Panc1 (cell line): ENCODE measurements around the gene EXOC3L1. TPM values are rescaled to one million over a fixed set of nuclear protein-coding genes. Genes with fewer than 3 reads are reported as not detected.
A peak's percentile ranks its signal among the peaks of the same experiment; 100 is the strongest.

Source experiments
- ATAC-seq: fragments of 200-7000 bp; cut with Tn5 transposase; 2 replicates; pipeline ENCODE4 v1.9.1; 2020; ENCODE audit warnings: mild to moderate bottlenecking, moderate library complexity
- BruUV-seq: library from RNA; stranded (reverse); fragments of 400-500 nt; replicated peaks from 2 replicates; lab custom pipeline; 2021; lab: Mats Ljungman, UMichigan
- CTCF ChIA-PET: fragments of 300-600 bp; sonication (Branson Sonifier 250); formaldehyde crosslinking; loops from one replicate; lab custom pipeline; 2022; ENCODE audit warnings: antibody characterized with exemption; lab: Charles Lee
- POLR2A ChIA-PET: fragments of 300-600 bp; sonication (Branson Sonifier 250); formaldehyde crosslinking; loops from one replicate; lab custom pipeline; 2022; ENCODE audit warnings: antibody characterized with exemption; lab: Charles Lee
- DNase-seq: peaks from one replicate; pipeline ENCODE4 v3.0.0-alpha.2; 2010; ENCODE audit warnings: low read depth, low spot score
- H3K27ac ChIP-seq: 2 replicates; pipeline ENCODE4 v1.5.1; 2011; ENCODE audit warnings: mild to moderate bottlenecking, low read length, inconsistent platforms
- H3K27me3 ChIP-seq: fragments of 200-500 bp; sonication (Bioruptor generic); 2 replicates; pipeline ENCODE4 v1.6.0; 2014; ENCODE audit warnings: low read length, inconsistent platforms; ENCODE audit not compliant: control insufficient read depth, insufficient read depth
- H3K36me3 ChIP-seq: fragments of 200-500 bp; sonication (Bioruptor generic); 2 replicates; pipeline ENCODE4 v1.5.1; 2014; ENCODE audit warnings: inconsistent platforms, mild to moderate bottlenecking, low read length, moderate library complexity; ENCODE audit not compliant: control insufficient read depth, insufficient read depth
- H3K4me1 ChIP-seq: 2 replicates; pipeline ENCODE4 v1.5.1; 2011; ENCODE audit warnings: inconsistent platforms, mild to moderate bottlenecking, low read length, moderate library complexity; ENCODE audit not compliant: control insufficient read depth, insufficient read depth
- H3K4me3 ChIP-seq, 2 experiments: 2 replicates each; pipeline ENCODE4 v1.5.1; 2011 to 2012; ENCODE audit warnings: low read depth in 2 of 2, low read length in 2 of 2, mild to moderate bottlenecking in 2 of 2, inconsistent platforms in 1 of 2, moderate library complexity in 1 of 2
- H3K9me3 ChIP-seq: fragments of 200-500 bp; sonication (Bioruptor generic); 2 replicates; pipeline ENCODE4 v1.5.1; 2014; ENCODE audit warnings: low read depth, mild to moderate bottlenecking, inconsistent platforms, low read length, moderate library complexity; ENCODE audit not compliant: control insufficient read depth, insufficient read depth
- CTCF ChIP-seq: fragments of 450-650 bp; IDR thresholded peaks from 2 replicates; pipeline ENCODE4 v1.5.1; 2017; ENCODE audit warnings: mild to moderate bottlenecking
- POLR2AphosphoS5 ChIP-seq: IDR thresholded peaks from 2 replicates; pipeline ENCODE4 v1.6.1; 2012; ENCODE audit warnings: mild to moderate bottlenecking, low read depth, low read length, moderate library complexity
- REST ChIP-seq, 2 experiments: IDR thresholded peaks; 2 replicates each; pipeline ENCODE4 v1.6.1; 2011 to 2012; ENCODE audit warnings: low read depth in 2 of 2, control low read depth in 1 of 2, low read length in 1 of 2, mild to moderate bottlenecking in 1 of 2, moderate library complexity in 1 of 2; ENCODE audit not compliant: insufficient read depth in 1 of 2
- SIN3A ChIP-seq: IDR thresholded peaks from 2 replicates; pipeline ENCODE4 v1.6.1; 2012; ENCODE audit warnings: low read depth, mild to moderate bottlenecking, low read length, moderate library complexity, borderline replicate concordance; ENCODE audit not compliant: insufficient read depth
- TCF7L2 ChIP-seq: IDR thresholded peaks from 2 replicates; pipeline ENCODE4 v1.6.1; 2011; ENCODE audit warnings: mild to moderate bottlenecking, low read depth, low read length, inconsistent platforms
- in situ Hi-C: cut with HindIII; loops from 2 replicates; pipeline ENCODE4 v1.10.0; 2016; ENCODE audit warnings: low sequenced_read_pairs, low pct_unique_long_range_greater_than_20kb
- intact Hi-C: fragments of 100-400 bp; cut with micrococcal nuclease; formaldehyde crosslinking; loops from one replicate; pipeline ENCODE4 v1.10.0; 2022; ENCODE audit not compliant: unreplicated experiment
- total RNA-seq: library from RNA; stranded (reverse); gene quantifications from one replicate; pipeline ENCODE4 v1.2.1, GENCODE V29; 2021; ENCODE audit not compliant: unreplicated experiment

The EXOC3L1 gene
- total RNA-seq, 1 experiment from 2014 or later, result 0.41 TPM

- H3K9me3 ChIP-seq, result no peaks in the 10 kb centered on the region
- POLR2A ChIA-PET, result no interaction called here
- no peaks in the 10 kb centered on the region for H3K27me3 ChIP-seq
- BruUV-seq, result TSS peak; percentile 62
- no peak overlapping the region for H3K27ac ChIP-seq
- intact Hi-C loops, result loop anchor here (10.0 kb wide), 2 partner anchors 142 to 182 kb away; no protein-coding TSS in a partner anchor
- DNase-seq, result no peak
- no peaks in the 10 kb centered on the region for H3K36me3 ChIP-seq
- TF ChIP-seq TCF7L2 (no peak), CTCF (no peak), SIN3A (no peak), POLR2AphosphoS5 (no peak), REST (IDR thresholded peaks at IDR 0.05; ENCODE audit: insufficient read depth in 1 of 2, low read depth in 2 of 2, low read length in 1 of 2) (no peak)
- no peak overlapping the region for H3K4me3 ChIP-seq
- in situ Hi-C loops, result no loop called here
- CTCF ChIA-PET, result interaction anchor here (0.6 kb wide), 1 partner anchor 176 kb away, joined by 5 read pairs; no protein-coding TSS in a partner anchor
- H3K4me1 ChIP-seq, result peaks cover 3% of the 10 kb centered on the region; the same call in 1 of the 2 replicates
- no peak for ATAC-seq
Measured at GRCh38 chr16:67157106-67157748, 32.7 kb downstream of the EXOC3L1 start.

GRCh38 chr16:67156143-67156844 lies 33.6 kb downstream of the EXOC3L1 start:
- no TSS peak for BruUV-seq
- in situ Hi-C loops, result no loop called here
- intact Hi-C loops, result loop anchor here (10.0 kb wide), 2 partner anchors 141 to 181 kb away; no protein-coding TSS in a partner anchor

More at GRCh38 chr16:67156143-67156844, 33.6 kb downstream of the EXOC3L1 start:
- Histone ChIP-seq H3K4me3 (no peak overlapping the region), H3K9me3 (no peaks in the 10 kb centered on the region), H3K4me1 (peaks cover 6% of the 10 kb centered on the region), H3K27me3 (no peaks in the 10 kb centered on the region), H3K36me3 (no peaks in the 10 kb centered on the region), H3K27ac (no peak overlapping the region)
- DNase-seq (no peak), ATAC-seq (no peak)
- ChIA-PET CTCF (no interaction called here), POLR2A (no interaction called here)
- no peak for TF ChIP-seq SIN3A
- TF ChIP-seq REST (IDR thresholded peaks at IDR 0.05; ENCODE audit: insufficient read depth in 1 of 2, low read depth in 2 of 2, low read length in 1 of 2), result no peak
- no peak for TF ChIP-seq CTCF
- no peak for TF ChIP-seq POLR2AphosphoS5
- no peak for TF ChIP-seq TCF7L2
